NOMO-1 treated with dmso at 0.1 percent for 144 hours (cell line): Measurements from ENCODE around the gene LTBR.

ENCODE experiments used
- DNase-seq: peaks from one replicate; lab custom pipeline; 2025; ENCODE audit not compliant: unreplicated experiment; lab: John Stamatoyannopoulos, UW

The LTBR gene

GRCh38 chr12:6346235-6346832, 37.6 kb upstream of the LTBR start:
- no peak for DNase-seq

GRCh38 chr12:6346942-6347341, 37.0 kb upstream of the LTBR start:
- DNase-seq = no peak

- peak; percentile 23 for DNase-seq
Observed at GRCh38 chr12:6347367-6348338, 36.3 kb upstream of the LTBR start.

GRCh38 chr12:6351622-6352021, 32.3 kb upstream of the LTBR start:
- DNase-seq = no peak

GRCh38 chr12:6352193-6353173, 31.5 kb upstream of the LTBR start:
- DNase-seq = no peak

- DNase-seq = no peak
Observed at GRCh38 chr12:6354495-6355393, 29.2 kb upstream of the LTBR start.

GRCh38 chr12:6355491-6356373, 28.2 kb upstream of the LTBR start:
- peak; percentile 52 for DNase-seq

GRCh38 chr12:6356374-6356820, 27.6 kb upstream of the LTBR start:
- no peak for DNase-seq

- peak; percentile 57 for DNase-seq
Observed at GRCh38 chr12:6358881-6359280, 25.1 kb upstream of the LTBR start.

GRCh38 chr12:6360080-6360571, 23.8 kb upstream of the LTBR start:
- no peak for DNase-seq

GRCh38 chr12:6360578-6361490, 23.1 kb upstream of the LTBR start:
- no peak for DNase-seq

- DNase-seq = no peak
Observed at GRCh38 chr12:6361834-6362233, 22.1 kb upstream of the LTBR start.

- no peak for DNase-seq
Observed at GRCh38 chr12:6362403-6362802, 21.6 kb upstream of the LTBR start.

- DNase-seq = no peak
Observed at GRCh38 chr12:6363010-6363329, 21.0 kb upstream of the LTBR start.

- DNase-seq = peak; percentile 42
Observed at GRCh38 chr12:6363330-6364043, 20.5 kb upstream of the LTBR start.

GRCh38 chr12:6364044-6364374, 20.0 kb upstream of the LTBR start:
- DNase-seq = no peak
